ENCODE results near the gene METTL22.

The METTL22 gene

DNA sequence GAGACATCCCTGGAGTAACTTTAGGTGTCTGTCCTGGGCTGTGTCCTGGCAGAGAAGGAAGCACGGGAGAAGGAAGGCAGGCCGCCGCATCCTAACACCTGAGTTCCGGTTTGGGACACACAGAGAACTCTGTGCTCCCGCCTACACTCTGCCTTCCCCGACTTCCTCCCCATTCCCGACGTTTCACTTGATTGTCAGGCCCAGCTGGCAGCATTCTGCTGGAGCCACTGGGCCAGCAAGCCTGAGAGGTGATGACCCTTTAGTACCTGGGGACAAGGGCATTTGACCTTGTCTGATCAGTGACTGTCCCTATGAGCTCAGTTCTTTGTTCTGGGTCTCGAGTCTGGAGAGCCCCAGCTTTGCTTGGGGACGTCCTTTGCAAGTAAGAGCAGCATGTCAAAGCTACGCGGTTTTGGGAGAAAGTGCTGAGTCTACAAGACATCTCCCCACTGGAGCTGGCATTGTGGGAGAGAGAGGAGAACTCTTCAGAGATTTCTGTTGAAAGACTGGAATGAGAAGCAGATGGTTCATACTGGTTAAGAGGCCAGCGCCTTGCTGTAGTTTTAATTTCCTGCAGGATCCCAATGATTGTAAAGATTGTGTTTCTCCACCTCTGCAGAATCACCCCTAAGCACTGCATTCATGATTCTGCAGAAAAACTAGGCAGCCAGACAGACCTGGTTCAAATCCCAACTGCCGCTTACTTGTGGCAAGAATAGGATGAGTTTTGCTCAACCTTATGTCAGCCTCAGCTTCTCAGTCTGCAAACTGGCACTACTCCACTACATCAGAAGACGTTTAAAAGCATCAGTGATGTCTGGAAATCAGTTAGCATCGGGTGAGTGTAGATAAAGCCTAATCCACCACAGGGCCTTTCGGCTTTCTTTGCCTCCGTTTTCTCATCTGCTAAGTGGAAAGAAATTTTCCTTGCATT lies 73.6 kb downstream of the METTL22 start:
- DNase-seq (ENCODE audit: low spot score): no peak

DNA sequence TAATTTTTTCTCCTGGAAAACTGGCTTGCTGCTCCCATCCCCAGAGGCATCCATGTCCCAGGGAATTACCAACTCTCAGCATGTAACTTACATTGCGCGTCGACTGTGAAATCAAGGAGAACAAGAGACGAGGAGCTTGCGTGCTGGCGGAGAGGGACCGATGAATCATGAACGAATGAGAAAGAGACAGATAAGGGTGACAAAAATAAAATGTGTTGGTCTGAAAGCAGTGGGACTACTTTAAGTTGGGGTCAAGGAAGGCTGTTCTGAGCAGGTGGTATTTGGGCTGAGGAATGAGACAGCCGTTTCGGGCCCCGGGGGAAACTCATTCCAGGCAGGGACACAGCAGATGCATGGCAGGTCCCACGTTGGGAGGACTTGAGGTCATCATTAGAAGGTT lies 75.4 kb downstream of the METTL22 start:
- DNase-seq (ENCODE audit: low spot score): no peak

DNA sequence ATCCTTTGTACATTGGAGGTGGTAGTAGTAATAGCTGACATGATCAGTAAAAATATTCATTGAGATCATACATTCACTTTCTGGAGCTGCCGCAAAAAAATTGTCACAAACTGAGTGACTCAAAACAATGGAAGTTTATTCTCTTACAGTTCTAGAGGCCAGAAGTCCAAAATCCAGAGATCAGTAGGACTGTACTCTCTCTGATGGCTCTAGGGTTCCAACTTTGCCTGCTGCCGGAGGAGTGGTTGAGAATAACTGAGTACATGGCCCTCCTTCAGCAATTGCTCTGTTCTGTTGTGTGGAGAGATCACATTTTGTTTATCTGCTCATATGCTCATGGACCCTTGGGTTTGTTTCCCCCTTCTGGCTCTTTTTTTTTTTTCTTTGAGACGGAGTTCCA lies 76.5 kb downstream of the METTL22 start:
- DNase-seq (ENCODE audit: low spot score): no peak
